GM18951 (cell line): ENCODE data around the gene PEAK1.

Source experiments
- POLR2A ChIP-seq: IDR thresholded peaks from 4 replicates; pipeline ENCODE4 v1.6.1; 2011; ENCODE audit warnings: mild to moderate bottlenecking; ENCODE audit not compliant: insufficient read length, insufficient read depth; ENCODE audit errors: extremely low read depth
- in situ Hi-C: fragments of 300-500 bp; cut with MboI; formaldehyde crosslinking; loops from one replicate; pipeline ENCODE4 v1.12.0; 2022; ENCODE audit warnings: low sequenced_read_pairs, mixed read lengths, inconsistent platforms; ENCODE audit not compliant: unreplicated experiment

The PEAK1 gene

DNA sequence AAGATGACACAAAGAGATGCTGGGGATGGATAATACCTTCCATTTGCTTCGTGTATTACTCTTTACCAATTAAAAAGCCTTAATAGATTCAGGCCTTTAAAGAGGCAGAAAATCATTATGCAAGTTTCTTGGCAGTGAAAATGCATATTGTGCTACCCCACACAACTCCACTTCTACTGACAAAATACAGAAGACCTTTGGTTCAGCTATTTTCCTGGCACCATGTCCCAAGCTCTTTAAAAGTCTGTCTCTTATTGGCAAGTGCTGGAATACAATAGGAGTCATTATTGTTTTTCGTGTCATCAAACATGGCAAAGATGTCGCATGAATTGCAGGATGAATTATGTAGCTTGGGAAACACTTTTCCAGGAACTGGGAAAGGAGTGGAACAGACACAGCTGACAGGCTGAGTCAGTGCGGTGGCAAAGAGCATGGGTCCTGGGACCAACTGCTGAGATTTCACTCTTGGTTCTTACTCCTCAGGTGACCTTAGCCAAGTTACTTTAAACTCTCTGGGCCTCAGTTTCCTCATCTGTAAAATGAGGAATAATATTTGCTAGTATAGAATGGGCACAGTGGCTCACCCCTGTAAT, 343.5 kb downstream of the PEAK1 start:
- TF ChIP-seq POLR2A, result no peak
- in situ Hi-C loops, result no loop called here

- in situ Hi-C loops, result no loop called here
- no peak for TF ChIP-seq POLR2A
Observed at GRCh38 chr15:77075528-77075927, 344.4 kb downstream of the PEAK1 start.

DNA sequence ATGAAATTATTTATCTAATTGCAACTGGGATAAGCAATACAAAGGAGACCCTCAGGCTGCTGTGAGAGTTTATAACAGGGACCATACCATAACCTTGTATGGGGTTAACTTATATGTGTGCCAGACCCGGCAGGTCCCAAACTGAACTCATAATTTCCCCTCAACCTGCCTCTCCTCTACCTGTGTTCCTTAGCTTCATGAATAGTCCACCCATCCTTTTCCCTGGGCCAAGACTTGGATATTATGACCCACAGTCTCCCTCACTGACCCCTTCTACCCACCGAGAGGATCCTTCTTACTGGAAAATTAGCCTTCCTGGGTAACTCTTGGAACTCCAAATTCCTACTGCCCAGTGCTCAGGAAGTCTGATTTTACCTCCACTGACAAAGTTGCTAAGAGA, 345.6 kb downstream of the PEAK1 start:
- TF ChIP-seq POLR2A, result no peak
- in situ Hi-C loops, result no loop called here

- in situ Hi-C loops, result no loop called here
- no peak for TF ChIP-seq POLR2A
Observed at GRCh38 chr15:77071305-77072223, 348.3 kb downstream of the PEAK1 start.

GRCh38 chr15:77070495-77071304, 349.2 kb downstream of the PEAK1 start, which contains the start of gene TSPAN3:
TSPAN3 (minus strand) TSS chr15:77071109; CDS start chr15:77070954, 155 bp downstream.
- peak; percentile 83 for TF ChIP-seq POLR2A
- in situ Hi-C loops, result no loop called here

GRCh38 chr15:77070180-77070494, 349.8 kb downstream of the PEAK1 start:
- in situ Hi-C loops, result no loop called here
- TF ChIP-seq POLR2A, result no peak

- in situ Hi-C loops, result no loop called here
- no peak for TF ChIP-seq POLR2A
Observed at GRCh38 chr15:77069521-77070121, 350.3 kb downstream of the PEAK1 start.

GRCh38 chr15:77068633-77069032, 351.3 kb downstream of the PEAK1 start:
- in situ Hi-C loops, result no loop called here
- no peak for TF ChIP-seq POLR2A

DNA sequence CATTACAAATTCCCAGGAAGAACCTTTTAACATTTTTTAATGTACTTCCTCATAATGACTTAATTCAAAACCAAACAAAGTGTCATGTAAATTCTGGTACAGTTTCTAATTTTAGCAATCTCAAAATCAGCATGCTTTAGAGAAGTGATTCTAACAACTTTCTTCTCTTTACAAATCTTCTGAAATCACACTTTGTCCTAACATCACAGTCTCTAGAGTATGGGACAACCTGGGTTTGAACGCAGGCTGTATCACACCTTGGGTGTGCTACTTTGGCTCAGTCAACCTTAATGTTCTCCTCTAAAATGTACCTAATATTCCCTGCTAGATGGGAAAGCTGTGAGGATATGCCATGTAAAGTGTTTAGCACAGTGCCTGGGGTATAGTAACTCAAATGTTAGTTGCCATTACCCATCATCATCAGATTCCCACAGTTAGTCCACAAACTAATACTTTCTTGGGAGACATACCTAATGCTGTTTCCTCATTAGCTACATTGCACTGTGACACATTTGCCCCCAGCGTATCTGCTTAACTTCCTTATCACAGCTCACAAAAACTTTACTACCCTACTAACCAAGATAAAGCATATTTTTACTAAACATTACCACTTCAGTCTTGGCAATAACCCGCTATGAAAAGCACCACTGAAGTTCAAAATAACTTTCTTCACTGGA, 352.1 kb downstream of the PEAK1 start:
- in situ Hi-C loops, result no loop called here
- TF ChIP-seq POLR2A, result no peak

GRCh38 chr15:77066971-77067690, 352.8 kb downstream of the PEAK1 start:
- no peak for TF ChIP-seq POLR2A
- in situ Hi-C loops, result no loop called here

- no peak for TF ChIP-seq POLR2A
- in situ Hi-C loops, result no loop called here
Observed at GRCh38 chr15:77064539-77065308, 355.2 kb downstream of the PEAK1 start.
